Measurements from ENCODE around the gene DNAI1. TPM values are rescaled to one million over a fixed set of nuclear protein-coding genes. Genes with fewer than 3 reads are reported as not detected.

Gene DNAI1
- total RNA-seq, 2 donors from 2014 or later = not detected

DNA sequence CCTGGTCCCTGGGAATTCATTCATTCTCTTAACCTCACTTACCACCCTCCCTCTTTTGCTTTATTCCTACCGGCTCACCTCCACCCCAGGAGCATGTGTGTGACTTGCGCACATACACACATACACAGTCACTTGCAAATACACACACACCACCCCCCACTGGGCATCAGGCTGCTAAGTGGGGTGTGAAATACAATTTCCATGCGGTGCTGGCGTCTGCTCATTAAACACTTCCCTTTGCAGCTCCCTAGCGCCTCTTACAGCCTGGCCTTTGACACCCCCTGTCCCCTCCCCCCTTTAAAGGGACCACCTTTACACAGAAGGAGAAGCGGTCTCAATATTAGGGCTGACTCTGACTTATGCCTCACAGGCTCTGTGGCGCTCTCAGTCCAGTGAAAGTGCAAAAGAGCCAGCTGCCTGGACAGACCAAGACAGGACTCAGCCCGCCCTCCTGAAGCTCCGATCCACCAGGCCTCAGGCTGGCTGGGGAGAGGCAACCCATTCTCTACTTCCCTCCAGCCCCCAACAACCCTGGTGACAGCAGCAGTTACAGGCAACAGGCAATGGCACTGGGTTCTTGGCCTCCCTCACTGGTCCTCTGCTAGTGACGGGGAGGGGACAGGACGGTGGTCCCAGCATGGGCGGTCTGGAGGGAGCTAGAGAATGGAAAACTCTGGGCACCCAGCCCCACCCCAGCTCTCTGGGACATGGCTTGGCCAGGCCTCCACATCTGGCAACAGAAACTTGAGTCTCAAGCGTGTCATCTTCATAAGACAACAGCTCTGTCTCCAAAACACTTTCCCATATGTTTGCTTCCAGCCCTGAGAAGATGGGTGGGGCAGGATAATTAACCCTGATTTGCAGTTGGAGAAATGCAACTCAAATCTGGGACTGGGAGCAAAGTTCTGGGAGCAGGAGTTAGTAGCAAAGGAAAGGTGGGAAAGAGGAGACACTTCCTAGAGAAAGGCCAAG, 52.2 kb downstream of the DNAI1 start:
- no peak for ATAC-seq (ENCODE audit: insufficient number of reproducible peaks, low FRiP score, low read depth)
- Histone ChIP-seq H3K4me1 (ENCODE audit: control insufficient read depth in 1 of 2, low read depth in 2 of 2) (no peaks in the 10 kb centered on the region), H3K27me3 (replicated peaks; ENCODE audit: insufficient read depth) (no peaks in the 10 kb centered on the region), H3K9me3 (no peaks in the 10 kb centered on the region), H3K36me3 (no peaks in the 10 kb centered on the region), H3K4me3 (no peak overlapping the region), H3K27ac (no peak overlapping the region)
- no peak for DNase-seq (ENCODE audit: low spot score)
- no peak for TF ChIP-seq CTCF (IDR thresholded peaks at IDR 0.05)

DNA sequence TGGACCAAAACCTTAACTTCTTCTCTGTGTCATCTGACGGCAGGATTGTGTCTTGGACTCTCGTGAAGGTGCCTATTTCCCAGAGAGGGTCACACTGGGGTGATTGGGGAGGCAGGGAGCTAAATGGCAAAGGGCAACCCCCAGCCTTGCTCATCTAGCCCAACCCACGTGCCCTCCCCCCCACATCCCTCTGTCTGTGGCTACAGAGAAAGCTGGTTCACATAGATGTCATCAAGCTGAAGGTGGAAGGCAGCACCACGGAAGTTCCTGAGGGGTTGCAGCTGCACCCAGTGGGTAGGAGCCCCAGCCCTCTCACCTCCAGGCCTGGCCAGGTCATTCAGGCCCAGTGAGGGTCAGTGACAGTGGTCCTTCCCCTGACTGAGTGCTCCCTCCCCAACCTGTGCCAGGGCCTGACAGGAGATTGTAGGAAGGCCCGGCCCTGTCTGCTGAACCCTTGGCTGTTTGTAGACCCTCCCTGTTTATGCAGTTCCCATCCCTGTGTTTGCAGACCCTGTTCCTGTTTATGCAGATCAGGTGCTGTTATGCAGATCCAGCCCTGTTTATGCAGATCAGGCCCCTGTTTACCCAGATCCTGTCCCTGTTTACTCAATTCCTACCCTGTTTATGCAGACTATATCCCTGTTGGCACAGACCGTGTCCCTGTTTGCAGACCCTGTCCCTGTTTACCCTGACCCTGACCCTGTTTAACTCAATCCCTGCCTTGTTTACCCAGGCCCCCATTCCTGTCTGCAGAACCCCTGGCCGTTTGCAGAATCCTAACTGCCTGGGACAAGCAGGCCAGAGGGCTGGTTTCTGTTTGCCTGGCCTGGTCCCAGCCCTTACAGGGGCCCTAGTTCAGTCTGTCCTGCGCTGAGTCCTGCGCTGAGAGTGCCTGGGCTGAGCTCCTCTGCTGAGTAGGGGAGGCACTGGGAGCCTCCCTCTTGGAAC, 53.8 kb downstream of the DNAI1 start:
- H3K27ac ChIP-seq = no peak overlapping the region
- ATAC-seq (ENCODE audit: insufficient number of reproducible peaks, low FRiP score, low read depth) = no peak
- DNase-seq (ENCODE audit: low spot score) = no peak
- no peaks in the 10 kb centered on the region for H3K9me3 ChIP-seq
- H3K4me1 ChIP-seq (ENCODE audit: control insufficient read depth in 1 of 2, low read depth in 2 of 2) = no peaks in the 10 kb centered on the region
- no peaks in the 10 kb centered on the region for H3K27me3 ChIP-seq (replicated peaks; ENCODE audit: insufficient read depth)
- no peak for TF ChIP-seq CTCF (IDR thresholded peaks at IDR 0.05)
- H3K36me3 ChIP-seq = no peaks in the 10 kb centered on the region
- H3K4me3 ChIP-seq = no peak overlapping the region

- no peaks in the 10 kb centered on the region for H3K36me3 ChIP-seq
- DNase-seq (ENCODE audit: low spot score) = no peak
- no peak overlapping the region for H3K27ac ChIP-seq
- H3K4me3 ChIP-seq = no peak overlapping the region
- no peak for TF ChIP-seq CTCF (IDR thresholded peaks at IDR 0.05)
- no peaks in the 10 kb centered on the region for H3K4me1 ChIP-seq (ENCODE audit: control insufficient read depth in 1 of 2, low read depth in 2 of 2)
- H3K9me3 ChIP-seq = no peaks in the 10 kb centered on the region
- ATAC-seq (ENCODE audit: insufficient number of reproducible peaks, low FRiP score, low read depth) = no peak
- no peaks in the 10 kb centered on the region for H3K27me3 ChIP-seq (replicated peaks; ENCODE audit: insufficient read depth)
These were observed 55.1 kb downstream of the DNAI1 start for GRCh38 chr9:34513567-34514214.

- TF ChIP-seq CTCF (IDR thresholded peaks at IDR 0.05) = no peak
- DNase-seq (ENCODE audit: low spot score) = no peak
- Histone ChIP-seq H3K4me3 (no peak overlapping the region), H3K27me3 (replicated peaks; ENCODE audit: insufficient read depth) (no peaks in the 10 kb centered on the region), H3K36me3 (no peaks in the 10 kb centered on the region), H3K27ac (no peak overlapping the region), H3K4me1 (ENCODE audit: control insufficient read depth in 1 of 2, low read depth in 2 of 2) (no peaks in the 10 kb centered on the region), H3K9me3 (no peaks in the 10 kb centered on the region)
- ATAC-seq (ENCODE audit: insufficient number of reproducible peaks, low FRiP score, low read depth) = no peak
These were observed 55.8 kb downstream of the DNAI1 start for GRCh38 chr9:34514401-34514800.
